ENCODE data around the gene TBK1.

TBK1 gene

DNA sequence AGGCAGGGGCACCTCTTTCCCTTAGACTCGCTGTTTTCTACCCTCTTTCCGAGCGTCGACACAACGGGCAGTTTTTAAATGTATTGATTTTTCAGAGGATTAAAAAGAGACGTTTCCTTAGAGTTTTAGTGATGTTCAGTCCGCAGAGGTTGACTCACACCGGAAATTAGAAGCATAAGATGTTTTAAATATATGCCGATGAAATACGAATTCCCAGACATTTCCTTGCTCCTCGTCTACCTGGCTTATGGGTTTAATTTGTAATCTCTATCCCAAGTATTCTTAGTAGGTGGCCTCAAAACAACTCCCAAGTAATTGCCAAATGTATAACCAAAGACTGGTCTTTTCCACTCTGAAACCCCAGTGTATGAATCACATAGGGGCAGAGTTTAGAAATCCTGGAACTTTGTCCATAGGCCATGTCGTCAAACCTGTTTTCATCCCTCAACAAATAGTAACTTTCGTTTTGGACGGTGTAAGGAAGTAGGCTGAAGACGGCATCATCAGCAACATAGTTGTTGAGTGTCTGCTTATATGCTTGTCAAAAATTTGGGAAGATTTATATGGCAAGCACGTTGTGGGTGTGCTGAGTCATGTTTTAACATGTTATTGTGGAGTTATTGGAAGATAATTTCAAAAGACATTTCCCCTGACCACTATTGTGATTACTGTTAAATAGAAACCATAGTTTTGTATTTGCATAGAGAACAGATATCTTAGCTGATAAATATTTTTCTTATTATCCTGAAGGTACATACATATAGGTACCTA, 824 bp downstream of the TBK1 start:
- DNase-seq (ENCODE audit: low spot score), result peak; percentile 72

DNA sequence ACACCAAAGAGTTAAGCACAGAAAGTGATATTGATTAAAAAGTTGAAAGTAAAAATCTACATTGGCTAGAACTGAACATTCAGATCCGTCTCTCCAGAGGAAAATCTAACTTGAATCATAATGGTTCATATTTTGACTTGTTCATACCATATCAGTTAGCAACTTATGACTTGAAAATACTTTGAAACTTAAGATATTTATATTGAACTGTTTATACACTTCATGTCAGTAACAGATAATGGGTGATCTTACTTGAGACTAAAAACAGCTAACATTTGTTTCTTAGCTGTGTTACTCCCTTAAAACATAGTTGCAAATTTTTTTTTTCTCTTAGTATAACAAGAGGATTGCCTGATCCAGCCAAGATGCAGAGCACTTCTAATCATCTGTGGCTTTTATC, 3.6 kb downstream of the TBK1 start:
- DNase-seq (ENCODE audit: low spot score), result no peak

DNA sequence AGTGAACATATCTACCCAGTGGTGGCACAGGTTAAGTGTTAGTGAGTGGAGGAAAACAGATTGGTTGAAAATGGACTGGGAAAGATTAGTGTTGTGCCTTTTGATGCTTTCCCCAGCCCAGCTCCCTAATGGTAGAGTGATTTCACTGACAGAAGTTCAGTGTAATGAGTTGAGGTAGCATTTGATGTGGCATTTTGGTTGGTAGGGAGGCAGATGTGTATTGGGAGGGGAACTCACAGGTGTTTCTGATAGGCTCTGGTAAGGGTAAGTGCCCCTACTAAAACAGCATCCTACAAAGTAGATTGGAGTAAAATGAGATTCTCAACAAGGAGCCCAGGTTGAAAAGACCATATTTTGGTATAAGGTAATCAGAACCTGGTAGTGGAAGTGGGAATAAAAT, 4.2 kb downstream of the TBK1 start:
- DNase-seq (ENCODE audit: low spot score), result no peak

DNA sequence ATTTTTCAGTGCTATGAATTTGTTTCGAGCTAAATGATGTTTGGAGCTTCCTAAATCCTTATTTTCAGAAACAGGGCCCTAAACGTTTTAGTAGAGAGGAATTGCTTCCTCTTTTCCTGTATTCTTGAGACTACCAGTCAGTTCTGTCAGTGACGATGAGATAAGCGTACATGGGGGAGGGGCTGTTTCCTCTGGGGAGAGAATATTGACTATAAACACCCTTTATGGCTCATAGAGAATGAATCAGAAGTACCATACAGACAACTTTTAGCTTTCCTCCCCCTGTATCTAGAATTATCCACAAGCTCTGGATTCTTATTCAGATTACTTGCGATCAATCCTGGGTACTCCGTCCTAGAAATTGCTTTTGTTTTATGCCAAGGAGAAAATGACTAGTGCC, 5.1 kb downstream of the TBK1 start:
- DNase-seq (ENCODE audit: low spot score), result no peak

DNA sequence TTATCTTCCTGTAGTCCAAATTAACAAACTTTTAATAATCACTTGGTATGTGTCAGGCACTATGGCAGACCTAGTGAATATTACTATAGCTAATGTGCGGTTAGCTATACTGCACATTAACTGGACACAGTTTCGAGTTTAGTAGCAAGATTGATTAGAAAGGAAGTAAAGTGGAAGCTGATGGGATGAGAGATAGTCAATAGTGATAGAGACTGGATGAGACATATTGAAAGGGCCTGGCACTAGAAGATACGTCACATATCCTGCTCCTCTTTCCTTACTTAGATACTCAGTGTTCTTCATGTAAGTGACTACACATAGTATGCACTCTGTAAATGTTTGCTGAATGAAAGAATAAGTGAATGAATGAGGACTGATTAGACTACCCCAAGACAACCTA, 5.5 kb downstream of the TBK1 start:
- DNase-seq (ENCODE audit: low spot score), result no peak

DNA sequence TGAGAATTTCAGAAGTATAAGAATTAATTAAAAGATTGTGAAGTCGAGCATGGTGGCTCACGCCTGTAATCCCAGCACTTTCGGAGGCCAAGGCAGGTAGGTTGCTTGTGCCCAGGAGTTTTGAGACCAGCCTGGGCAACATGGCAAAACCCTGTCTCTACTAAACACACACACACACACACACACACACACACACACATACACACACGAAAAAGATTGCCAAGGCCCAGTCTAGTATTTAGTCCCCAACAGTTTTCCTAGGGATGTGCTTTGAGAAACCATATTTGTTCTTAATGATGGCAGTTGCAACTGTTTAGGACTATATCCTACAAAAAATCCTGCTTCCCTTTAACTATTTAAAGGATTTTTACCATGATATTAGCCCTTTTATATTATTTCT, 6.0 kb downstream of the TBK1 start:
- no peak for DNase-seq (ENCODE audit: low spot score)

DNA sequence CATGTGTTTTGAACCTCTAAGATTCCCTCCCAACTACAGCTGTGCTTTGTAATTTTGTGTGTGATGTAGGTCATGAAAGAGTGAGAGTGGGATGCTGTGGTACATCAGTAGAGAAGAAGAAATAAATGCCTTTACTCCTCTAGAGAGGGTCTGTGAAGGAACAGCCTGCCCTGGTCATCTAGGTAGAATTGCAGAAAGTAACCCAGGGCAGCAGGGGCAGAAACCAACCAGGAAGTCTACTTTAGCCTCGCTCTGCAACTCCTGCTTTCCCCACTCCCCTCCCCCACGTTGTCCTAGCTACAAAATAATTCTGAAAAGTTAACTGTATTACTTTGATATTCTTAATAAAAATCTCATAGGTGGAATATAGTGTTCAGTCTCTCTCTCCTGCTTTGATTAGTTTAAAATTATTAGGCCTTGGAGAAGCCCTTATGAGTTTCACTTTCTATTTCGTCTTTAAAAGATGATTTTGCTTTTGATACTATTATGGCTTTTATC, 7.5 kb downstream of the TBK1 start:
- DNase-seq (ENCODE audit: low spot score), result no peak

DNA sequence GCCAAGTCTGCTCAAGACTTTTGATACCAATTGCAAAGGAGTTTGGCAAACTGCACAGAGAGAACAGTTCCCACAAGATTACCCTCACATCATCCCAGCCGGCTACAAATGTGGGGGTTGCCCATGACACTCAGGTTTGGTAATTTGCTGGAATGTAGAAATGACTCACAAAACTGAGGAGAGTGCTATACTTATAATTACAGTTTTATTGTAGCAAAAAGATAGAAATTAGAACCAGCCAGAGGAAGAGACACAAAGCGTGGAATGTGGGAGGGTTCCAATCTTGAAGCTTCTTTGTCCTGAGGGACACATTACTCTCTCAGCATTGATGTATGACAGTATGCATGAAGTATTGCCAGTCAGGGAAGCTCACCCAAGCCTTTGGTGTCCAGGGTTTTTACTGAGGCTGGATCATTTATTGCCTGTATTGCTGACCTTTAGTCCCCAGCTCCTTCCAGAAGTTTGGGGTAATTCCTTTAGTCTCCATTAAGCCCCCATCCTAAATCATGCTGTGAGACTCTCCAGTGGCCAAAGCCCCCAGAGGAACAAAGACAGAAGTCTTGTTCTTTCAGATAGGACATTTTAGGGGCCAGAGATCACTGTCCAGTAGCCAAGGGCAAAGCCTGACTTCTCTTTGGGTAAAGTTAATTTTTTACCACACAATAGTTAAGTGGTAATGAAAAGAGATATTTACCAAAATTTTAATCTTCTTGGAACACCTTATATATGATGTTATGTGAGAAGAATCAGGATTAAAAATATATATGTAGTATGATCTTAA, 9.9 kb downstream of the TBK1 start:
- DNase-seq (ENCODE audit: low spot score), result peak; percentile 84

DNA sequence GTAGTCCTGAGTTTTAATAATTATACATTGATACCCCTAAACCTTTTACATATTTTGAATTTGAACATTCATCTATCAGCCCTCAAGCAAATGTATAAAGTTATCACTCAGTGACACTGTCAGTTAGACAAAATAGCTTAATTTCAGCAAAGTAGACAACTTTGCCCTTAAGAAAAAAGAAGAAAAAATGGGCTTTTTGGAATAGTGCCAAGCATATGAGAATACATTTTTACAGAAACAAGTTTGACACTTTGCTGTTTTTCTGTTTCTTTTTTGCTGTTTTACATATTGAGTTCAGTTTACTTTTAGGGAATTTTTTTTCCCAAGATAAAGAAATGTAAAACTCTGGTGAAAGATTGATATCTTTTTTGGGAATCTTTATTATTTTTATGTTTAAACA, 14.3 kb downstream of the TBK1 start:
- no peak for DNase-seq (ENCODE audit: low spot score)

DNA sequence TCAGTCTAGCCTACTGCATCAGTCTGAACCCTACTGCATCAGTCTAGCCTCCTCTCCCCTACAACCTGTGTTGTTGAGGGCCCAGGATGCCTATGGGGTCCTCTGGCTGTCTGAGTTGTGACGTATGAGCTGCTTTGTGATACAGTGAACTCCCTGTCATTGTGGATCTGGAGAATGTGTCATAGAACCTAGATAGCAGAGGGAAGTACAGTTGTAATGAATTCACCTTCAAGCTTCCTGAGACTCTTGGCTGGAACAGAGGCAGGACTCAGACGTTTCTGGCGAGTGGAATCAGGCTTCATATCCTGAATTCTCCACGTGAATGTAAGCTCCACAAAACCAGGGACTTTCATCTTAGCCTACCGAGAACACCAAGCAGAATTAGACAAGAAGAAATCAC, 17.0 kb downstream of the TBK1 start:
- DNase-seq (ENCODE audit: low spot score), result no peak

DNA sequence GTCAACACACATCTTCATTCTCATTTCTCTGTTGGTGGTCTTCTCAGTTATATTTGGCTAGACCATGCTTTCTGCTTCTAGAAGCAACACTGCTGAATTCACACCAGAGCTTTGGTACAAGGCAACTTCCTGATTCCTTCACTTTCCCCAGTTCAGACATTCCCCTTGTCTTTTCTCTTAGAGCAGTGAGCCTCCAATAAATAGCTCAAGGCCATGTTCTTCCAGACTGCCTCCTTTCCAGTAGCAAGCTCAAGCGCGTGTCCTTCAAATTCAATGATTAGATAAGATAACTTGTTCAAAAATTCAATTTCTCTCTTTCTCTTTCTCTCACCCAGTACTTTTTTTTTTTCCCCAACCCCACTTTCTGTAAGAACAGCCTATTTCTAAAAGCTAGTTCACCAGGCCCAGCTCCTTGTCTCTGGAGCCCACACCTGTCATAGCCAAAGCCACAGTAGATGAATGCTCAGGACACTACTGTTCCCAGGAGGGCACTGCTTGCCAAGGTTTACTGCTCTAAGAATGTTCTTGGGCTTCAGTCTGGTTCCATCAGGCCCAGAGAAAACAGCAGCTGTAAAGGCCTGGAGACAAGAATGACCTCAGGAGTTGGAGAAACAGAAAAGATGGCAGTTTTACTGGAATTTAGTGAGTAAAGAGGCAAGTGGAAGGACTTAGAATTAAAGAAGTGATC, 17.7 kb downstream of the TBK1 start:
- DNase-seq (ENCODE audit: low spot score), result no peak

DNA sequence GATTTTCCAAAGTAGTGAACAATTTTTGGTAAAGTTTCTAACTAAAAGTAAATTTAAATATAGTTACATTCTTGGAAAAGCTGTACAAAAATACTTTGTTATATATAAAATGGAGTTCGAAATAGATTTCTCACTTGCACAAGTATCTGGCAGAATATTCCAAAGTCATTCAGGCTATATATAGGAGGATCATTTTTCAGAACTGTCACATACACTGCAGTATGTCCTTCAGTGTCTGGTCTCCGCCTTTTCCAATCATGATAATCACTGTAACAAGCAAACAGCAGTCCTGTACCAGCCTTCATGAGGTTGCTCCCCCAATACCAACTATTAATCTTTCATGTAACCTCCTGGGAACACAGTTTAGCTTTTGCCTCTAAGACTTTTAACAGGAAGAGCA, 18.6 kb downstream of the TBK1 start:
- no peak for DNase-seq (ENCODE audit: low spot score)

DNA sequence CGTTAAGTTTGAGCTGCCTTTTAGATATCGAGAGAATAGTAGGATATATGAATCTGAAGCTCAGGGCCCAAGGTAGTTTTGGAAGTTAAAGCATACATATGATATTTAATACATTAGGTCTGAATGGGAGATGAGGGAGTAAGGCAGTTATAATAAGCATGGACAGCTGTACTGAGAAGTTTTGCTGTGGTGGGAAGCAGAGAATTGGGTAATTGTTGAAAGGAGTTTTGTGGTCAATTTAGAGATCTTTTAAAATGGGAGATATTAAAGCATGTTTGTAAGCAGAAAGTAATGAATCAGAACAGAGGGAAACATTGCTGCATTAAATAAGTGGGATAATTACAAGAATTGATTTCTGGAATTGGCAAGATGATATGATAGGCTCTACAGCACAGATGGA, 21.3 kb downstream of the TBK1 start:
- DNase-seq (ENCODE audit: low spot score), result no peak

DNA sequence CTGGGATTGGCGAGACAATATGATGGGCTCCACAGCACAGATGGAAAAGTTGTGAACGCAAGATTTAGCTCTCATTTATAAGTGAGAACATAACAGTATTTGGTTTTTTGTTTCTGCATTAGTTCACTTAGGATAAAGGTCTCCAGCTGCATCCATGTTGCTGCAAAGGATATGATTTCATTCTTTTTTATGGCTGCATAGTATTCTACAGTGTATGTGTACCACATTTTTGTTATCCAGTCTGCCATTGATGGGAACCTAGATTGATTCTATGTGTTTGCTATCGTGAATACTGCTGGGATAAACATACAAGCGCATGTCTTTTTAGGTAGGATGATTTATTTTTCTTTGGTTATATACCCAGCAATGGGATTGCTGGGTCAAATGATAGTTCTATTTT, 23.6 kb downstream of the TBK1 start:
- DNase-seq (ENCODE audit: low spot score), result no peak

DNA sequence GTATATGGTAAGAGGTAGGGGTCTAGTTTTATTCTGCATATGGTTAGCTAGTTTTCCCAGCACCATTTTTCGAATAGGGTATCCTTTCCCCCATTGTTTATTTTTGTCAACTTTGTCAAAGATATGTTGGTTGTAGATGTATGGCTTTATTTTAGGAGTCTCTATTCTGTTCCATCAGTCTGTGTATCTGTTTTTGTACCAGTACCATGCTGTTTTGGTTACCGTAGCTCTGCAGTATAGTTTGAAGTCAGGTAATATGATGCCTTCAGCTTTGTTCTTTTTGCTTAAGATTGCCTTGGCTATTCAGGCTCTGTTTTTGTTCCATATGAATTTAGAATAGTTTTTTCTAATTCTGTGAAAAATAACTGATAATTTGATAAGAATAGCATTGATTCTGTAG, 24.9 kb downstream of the TBK1 start:
- no peak for DNase-seq (ENCODE audit: low spot score)

DNA sequence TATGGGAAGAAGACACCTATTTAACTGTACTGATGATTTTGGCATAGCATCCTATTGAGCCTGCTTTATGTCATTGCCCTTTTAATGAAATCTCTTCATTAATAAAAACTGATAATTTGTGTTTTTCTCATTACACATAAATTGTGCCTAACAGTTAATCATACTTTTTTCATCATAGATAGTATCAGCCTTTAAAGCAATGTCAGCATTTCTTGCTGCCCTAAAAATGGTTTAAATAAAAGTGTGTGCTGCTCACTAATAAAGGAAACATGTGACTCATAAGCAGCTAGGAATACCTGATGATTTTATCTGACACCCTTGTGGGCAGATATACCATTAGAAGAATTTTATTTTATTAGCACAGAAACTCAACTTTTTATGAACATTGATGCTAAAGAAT, 26.7 kb downstream of the TBK1 start:
- DNase-seq (ENCODE audit: low spot score), result no peak

DNA sequence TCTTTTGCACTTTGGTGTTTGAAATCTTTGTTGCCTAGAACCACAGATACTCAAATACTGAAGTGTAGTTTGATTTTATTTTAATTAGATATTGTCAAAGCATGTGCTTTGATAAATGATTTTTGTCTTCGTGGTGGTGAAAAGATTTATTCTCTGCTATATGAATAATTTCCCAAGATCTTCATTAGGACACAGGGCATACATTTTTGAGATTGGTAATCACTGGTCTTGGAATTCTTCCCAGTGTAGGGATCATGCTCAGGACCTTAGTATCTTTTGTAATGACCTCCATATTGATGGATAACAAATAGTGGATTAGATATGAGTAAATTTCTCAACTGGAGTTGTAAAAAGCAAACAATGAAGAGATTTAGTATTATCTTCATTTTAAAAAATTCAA, 28.2 kb downstream of the TBK1 start:
- peak; percentile 15 for DNase-seq (ENCODE audit: low spot score)

DNA sequence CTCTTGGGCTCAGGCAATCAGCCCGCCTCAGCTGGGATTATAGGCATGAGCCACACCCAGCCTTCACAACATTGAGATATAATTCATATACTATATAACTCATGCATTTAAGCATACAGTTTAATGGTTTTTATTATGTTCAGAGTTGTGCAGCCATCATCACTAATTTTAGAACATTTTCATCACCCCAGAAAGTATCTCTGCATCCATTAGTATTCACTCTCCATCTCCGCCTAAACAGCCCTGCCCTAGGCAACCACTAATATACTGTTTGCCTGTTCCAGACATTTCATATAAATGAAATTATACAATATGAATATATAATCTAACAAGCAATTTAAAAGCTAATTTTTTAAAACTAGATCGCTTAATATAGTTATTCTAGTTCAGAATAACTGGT, 34.7 kb downstream of the TBK1 start:
- no peak for DNase-seq (ENCODE audit: low spot score)

DNA sequence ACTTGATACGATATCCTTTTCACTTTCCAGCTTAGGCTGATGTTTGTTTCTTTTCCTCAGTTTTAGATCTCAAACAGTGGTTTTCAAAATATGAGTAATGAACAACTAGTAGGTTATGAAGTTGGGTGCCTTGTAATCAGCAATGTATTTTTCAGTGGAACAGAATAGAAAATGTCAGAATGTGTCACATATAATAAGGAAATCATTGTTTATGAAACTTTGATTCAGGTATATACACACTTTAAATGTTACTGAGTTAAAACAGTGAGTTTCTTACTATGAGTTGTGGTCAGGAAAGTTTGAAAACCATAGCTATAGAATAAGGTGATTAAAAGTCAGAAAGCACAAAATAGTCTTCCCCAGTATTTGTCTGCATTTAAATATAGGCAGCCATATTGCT, 39.8 kb downstream of the TBK1 start:
- DNase-seq (ENCODE audit: low spot score), result no peak

DNA sequence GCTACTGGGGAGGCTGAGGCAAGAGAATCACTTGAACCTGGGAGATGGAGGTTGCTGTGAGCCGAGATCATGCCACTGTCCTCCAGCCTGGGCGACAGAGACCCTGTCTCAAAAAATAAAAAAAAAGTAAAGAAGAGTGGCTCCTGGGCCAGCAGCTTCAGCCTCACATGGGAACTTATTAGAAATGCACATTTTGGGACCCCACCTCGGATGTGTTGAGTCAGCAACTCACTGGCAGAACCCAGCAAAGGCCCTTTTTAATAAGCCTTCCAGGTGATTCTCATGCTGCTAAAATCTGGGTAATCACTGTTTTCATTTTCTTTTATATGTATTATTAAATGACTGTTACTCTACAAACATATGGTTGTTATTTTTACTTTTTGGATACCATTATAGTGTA, 41.6 kb downstream of the TBK1 start:
- no peak for DNase-seq (ENCODE audit: low spot score)

DNA sequence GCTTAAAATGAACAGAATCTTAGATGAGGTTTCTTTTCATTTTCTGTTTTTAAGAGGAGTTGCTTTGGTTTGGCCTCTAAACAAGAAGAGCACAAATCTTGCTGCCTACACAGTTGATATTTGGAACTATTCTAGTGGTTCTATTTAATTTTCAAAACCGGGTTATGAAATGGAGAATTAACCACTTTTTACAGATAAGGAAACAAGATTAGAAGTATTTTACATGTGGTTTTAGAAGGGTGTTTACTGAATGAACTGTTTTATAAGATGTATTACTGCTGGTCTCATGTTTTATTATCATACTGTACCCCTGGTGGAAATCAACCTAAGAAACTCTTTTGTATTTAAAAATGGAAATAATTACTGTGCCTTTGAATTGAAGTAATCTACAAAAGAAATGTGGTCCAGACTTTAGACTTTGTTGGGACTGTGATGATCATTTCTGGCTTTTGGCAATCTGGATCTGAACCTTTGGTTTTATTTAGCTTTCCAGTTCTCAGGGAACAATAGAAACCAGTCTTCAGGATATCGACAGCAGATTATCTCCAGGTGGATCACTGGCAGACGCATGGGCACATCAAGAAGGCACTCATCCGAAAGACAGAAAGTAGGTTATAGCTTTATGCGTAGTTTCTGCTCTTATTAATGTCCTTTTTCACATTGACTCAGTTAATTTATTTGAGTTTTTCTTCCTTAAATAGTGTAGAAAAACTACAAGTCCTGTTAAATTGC, 43.2 kb downstream of the TBK1 start:
- DNase-seq (ENCODE audit: low spot score), result no peak

DNA sequence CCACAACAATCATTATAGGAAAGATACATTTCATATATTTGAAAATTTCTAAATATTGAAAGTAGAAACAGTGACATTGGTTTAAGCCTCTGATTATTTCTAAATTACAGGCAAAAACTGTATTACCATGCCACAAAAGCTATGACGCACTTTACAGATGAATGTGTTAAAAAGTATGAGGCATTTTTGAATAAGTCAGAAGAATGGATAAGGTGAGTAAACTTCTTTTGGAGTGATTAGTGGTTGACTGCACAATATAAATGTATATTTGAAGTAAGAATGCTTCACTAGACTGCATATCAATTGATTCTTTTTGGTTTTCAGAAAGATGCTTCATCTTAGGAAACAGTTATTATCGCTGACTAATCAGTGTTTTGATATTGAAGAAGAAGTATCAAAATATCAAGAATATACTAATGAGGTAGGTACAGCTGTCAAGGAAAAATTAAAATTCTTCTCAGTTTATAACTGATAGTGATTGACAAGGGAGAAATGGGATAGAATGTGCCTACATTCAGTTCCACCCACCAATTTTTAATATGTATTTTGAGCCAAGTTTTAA, 45.0 kb downstream of the TBK1 start:
- no peak for DNase-seq (ENCODE audit: low spot score)
